Activated naive CD8-positive, alpha-beta T cell treated with anti-CD3 and anti-CD28 coated beads, Interleukin-2, amount 10 ng/mL, durations not matched to agents 7 days and 5 days (primary cell): ENCODE data around the gene TSTD2. TPM values are rescaled to one million over a fixed set of nuclear protein-coding genes. Genes with fewer than 3 reads are reported as not detected.
A peak's percentile ranks its signal among the peaks of the same experiment; 100 is the strongest.

Experiments used
- ATAC-seq: fragments of 150-1000 bp; cut with Tn5 transposase; one replicate; pipeline ENCODE4 v1.10.0; 2021; ENCODE audit warnings: low read depth, moderate library complexity
- POLR2A ChIA-PET: fragments of 350-600 bp; sonication (Branson Sonifier 250); formaldehyde crosslinking; loops from one replicate; lab custom pipeline; 2021; ENCODE audit warnings: antibody characterized with exemption; lab: Charles Lee
- DNase-seq: peaks from one replicate; pipeline ENCODE4 v3.0.0; 2021
- H3K27ac Mint-ChIP-seq: one replicate; pipeline ENCODE4 v1.8.0; 2022; ENCODE audit warnings: mild to moderate bottlenecking, mixed read lengths
- H3K27me3 Mint-ChIP-seq: one replicate; pipeline ENCODE4 v1.8.0; 2022; ENCODE audit warnings: mild to moderate bottlenecking, moderate library complexity, mixed read lengths
- H3K36me3 Mint-ChIP-seq: one replicate; pipeline ENCODE4 v1.8.0; 2021; ENCODE audit warnings: mild to moderate bottlenecking, mixed read lengths
- H3K4me1 Mint-ChIP-seq: one replicate; pipeline ENCODE4 v1.8.0; 2021; ENCODE audit warnings: mixed read lengths
- H3K4me3 Mint-ChIP-seq: one replicate; pipeline ENCODE4 v1.8.0; 2022; ENCODE audit warnings: mild to moderate bottlenecking, moderate library complexity, mixed read lengths
- H3K9me3 Mint-ChIP-seq: one replicate; pipeline ENCODE4 v1.8.0; 2021; ENCODE audit warnings: mixed read lengths
- total RNA-seq, 2 experiments: library from RNA; stranded (reverse); gene quantifications; one replicate each; pipeline ENCODE4 v1.2.3, GENCODE V29; 2021

The TSTD2 gene
- total RNA-seq: 10 to 100 TPM; 17.0 to 19.6 TPM

DNA sequence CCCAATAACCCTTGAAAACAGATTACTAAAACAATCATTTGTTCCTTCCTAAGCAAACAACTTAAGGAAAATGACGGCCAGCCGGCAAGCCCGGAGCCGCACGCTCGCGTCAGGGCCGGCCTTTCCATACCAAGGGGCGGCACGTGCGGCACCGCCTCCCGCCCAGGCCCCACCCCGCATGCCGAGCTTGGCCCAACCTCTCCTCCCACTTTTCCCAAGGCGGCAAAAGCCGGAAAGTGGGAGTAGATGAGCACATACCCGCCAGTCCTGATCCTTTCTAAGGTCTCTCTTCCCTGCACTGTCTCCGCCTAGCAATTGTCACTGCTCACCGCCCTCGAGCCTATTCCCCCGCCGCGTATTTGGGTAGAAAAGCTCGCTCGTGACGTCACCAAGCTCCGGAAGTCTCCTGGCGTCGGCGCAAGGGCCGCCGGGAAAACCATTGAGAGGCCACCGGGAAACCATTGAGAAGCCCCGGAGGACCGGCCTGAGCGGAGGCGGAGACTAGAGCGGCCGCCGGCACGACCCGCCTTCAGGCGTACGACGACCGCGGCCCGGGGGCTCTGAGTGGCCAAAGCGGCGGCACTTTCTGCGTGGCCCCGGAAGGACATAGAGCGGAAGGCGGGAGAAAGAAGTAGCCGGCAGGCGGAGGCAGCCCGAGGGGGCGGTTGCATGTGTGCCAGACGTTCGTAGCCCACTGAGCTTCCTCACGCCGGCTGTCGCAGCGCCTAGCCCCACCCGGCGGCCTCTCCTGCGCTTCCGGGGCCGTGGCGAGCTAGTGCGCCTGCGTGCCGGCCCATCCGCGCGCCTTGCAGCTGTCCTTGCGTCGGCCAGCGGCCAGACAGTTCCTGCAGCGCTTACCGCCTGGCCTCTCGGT is at the start of gene TSTD2, which contains the start of gene NCBP1:
Gene TSTD2, minus strand, starts transcription at position 384 of the 874 bp plus-strand sequence. CDS start 5,806 bp downstream, outside the sequence.
Gene NCBP1, plus strand, starts transcription at position 837 of the 874 bp plus-strand sequence. CDS start 61 bp downstream, outside the sequence.
- Mint-ChIP-seq H3K9me3 (no peaks in the 10 kb centered on the region), H3K36me3 (peaks cover 7% of the 10 kb centered on the region), H3K27me3 (no peaks in the 10 kb centered on the region), H3K4me1 (peaks cover 44% of the 10 kb centered on the region), H3K4me3 (peak within 1 kb of the TSS; percentile 99), H3K27ac (peak within 1 kb of the TSS; percentile 100)
- peak; percentile 94 for DNase-seq
- ATAC-seq: peak; percentile 92
- POLR2A ChIA-PET: interaction anchor here (0.6 to 2.8 kb wide), 22 partner anchors 9 to 1214 kb away, joined by 3 to 27 read pairs (median 3); partner anchors contain the start of genes ANP32B, NANS, TBC1D2 and TDRD7

DNA sequence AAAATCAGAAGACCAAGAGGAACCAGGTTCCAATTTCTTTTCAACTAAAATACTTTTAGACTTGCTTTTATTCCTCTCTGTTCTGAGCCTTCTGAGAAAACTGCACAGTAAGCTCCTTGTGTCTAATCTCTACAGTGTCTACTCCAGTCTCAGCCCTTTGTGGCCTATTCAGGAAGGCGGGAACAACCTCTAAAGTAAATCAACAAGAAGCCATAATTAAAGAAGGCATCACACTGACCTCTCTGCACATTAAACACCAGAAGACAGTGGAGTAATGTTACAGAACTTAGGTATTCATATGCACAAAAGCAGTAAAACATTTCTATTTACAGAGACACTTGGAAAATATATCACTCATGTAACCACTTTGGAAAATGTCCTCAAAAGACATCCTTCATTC is 49.1 kb upstream of the TSTD2 start:
- DNase-seq: no peak
- ATAC-seq: no peak
- Mint-ChIP-seq H3K27ac (no peak overlapping the region), H3K4me1 (peaks cover 5% of the 10 kb centered on the region), H3K36me3 (peaks cover 26% of the 10 kb centered on the region), H3K9me3 (no peaks in the 10 kb centered on the region), H3K27me3 (no peaks in the 10 kb centered on the region), H3K4me3 (no peak overlapping the region)
- POLR2A ChIA-PET: no interaction called here

DNA sequence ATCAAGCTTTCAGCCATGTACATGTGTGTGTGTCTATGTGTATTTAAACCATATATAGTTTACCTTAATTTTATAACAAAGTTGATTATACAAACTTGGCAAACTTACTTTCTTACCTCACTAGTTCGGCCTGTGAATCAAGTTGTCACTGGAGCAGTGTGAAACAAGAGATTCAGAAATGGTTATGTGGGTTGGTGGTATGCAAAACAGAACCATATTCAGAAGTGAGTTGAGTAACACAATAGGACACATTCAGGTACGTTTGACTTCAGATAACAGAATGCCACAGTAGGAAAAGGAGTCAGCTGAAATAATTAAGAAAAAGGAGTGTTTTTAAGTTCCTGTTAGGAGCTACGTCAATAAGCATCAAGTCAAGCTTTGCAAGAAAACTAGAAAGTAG is 42.5 kb upstream of the TSTD2 start:
- Mint-ChIP-seq H3K36me3 (peaks cover 31% of the 10 kb centered on the region), H3K27me3 (no peaks in the 10 kb centered on the region), H3K4me1 (peaks cover 4% of the 10 kb centered on the region), H3K27ac (no peak overlapping the region), H3K9me3 (no peaks in the 10 kb centered on the region), H3K4me3 (no peak overlapping the region)
- POLR2A ChIA-PET: no interaction called here
- ATAC-seq: no peak
- DNase-seq: no peak

DNA sequence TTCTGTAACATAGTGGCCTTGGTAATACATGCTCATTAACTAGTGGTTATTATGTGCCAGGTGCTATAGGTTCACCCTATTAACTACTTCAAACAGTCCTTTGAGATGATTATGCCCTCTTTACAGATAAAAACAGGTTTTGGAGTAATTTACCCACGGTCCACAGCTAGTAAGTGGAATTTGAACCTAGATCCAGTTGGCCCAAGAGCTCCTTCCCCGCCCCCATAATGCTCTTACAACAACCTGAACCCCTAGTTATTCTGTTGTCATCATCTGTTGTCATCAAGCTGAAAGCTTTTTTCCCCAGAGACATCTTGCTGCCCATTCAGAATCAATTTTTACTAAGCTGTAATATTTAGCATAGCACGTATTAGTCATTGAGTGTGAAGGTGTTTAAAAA is 40.8 kb upstream of the TSTD2 start:
- Mint-ChIP-seq H3K4me1 (peaks cover 3% of the 10 kb centered on the region), H3K27ac (no peak overlapping the region), H3K27me3 (no peaks in the 10 kb centered on the region), H3K36me3 (peaks cover 26% of the 10 kb centered on the region), H3K9me3 (no peaks in the 10 kb centered on the region), H3K4me3 (no peak overlapping the region)
- ATAC-seq (no peak), DNase-seq (no peak)
- POLR2A ChIA-PET: no interaction called here

DNA sequence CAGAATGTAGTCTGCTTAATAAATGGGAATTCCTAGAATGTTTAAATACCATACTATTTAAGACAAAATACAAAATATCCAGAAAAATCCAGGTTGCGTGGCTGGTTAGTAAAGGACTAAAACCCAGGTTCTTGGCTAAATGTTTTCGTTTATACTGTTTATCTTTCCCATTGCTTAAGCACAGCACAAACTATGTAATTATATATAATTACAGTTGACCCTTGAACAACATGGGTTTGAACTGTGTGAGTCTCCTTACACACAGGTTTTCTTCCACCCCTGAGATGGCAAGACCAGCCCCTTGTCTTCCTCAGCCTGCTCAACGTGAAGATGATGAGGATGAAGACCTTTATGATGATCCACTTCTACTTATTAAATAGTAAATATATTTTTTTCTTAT is 39.2 kb upstream of the TSTD2 start:
- H3K27me3 Mint-ChIP-seq: no peaks in the 10 kb centered on the region
- no peak overlapping the region for H3K4me3 Mint-ChIP-seq
- POLR2A ChIA-PET: no interaction called here
- DNase-seq (no peak), ATAC-seq (no peak)
- H3K27ac Mint-ChIP-seq: no peak overlapping the region
- H3K9me3 Mint-ChIP-seq: no peaks in the 10 kb centered on the region
- peaks cover 23% of the 10 kb centered on the region for H3K36me3 Mint-ChIP-seq
- peaks cover 1% of the 10 kb centered on the region for H3K4me1 Mint-ChIP-seq

DNA sequence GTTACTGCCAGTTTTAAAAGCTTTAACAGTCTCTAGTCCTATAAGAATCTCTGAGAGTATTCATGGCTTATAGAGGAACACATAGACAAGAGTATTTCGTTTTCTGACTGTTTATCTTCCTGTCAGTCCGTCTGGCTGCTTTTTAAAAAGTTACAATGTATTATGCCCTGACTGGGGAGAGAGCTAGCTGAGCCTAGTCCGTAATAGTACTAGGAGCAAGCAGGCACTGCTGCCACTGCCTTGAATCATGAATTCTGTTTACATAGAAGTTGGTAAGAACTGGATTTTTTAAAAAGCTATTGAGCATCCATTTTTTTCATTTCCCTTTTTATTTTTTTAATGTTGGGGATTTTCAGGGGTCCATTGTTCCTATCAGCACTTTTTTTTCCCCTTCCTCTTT is 37.4 kb upstream of the TSTD2 start:
- Mint-ChIP-seq H3K27me3 (no peaks in the 10 kb centered on the region), H3K36me3 (peaks cover 28% of the 10 kb centered on the region), H3K4me3 (no peak overlapping the region), H3K9me3 (no peaks in the 10 kb centered on the region), H3K27ac (no peak overlapping the region), H3K4me1 (peaks cover 10% of the 10 kb centered on the region)
- DNase-seq (no peak), ATAC-seq (no peak)
- POLR2A ChIA-PET: interaction anchor here (0.6 to 1.5 kb wide), 2 partner anchors 25 to 398 kb away, joined by 3 read pairs; no protein-coding TSS in a partner anchor

DNA sequence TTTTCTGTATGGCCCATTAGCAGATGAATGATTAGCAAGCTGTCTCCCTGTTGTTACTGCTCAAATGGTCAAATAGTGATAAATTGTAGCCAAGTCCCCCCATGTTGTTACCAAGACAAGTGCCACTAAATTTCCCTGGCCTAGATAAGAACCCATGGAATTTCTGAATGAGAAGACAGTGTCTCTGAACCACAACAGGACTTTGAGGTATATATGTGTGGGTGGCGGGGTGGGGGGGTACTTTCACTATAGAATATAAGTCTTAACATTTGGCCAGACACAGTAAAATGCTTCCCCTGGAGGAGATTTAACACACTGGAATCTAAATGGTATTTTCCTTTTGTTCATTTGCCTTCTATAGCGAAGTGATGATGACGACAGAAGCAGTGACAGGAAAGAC is 35.3 kb upstream of the TSTD2 start:
- H3K27ac Mint-ChIP-seq: no peak overlapping the region
- DNase-seq: no peak
- no peaks in the 10 kb centered on the region for H3K9me3 Mint-ChIP-seq
- H3K27me3 Mint-ChIP-seq: no peaks in the 10 kb centered on the region
- no peak overlapping the region for H3K4me3 Mint-ChIP-seq
- ATAC-seq: no peak
- peaks cover 33% of the 10 kb centered on the region for H3K36me3 Mint-ChIP-seq
- POLR2A ChIA-PET: no interaction called here
- peaks cover 9% of the 10 kb centered on the region for H3K4me1 Mint-ChIP-seq

DNA sequence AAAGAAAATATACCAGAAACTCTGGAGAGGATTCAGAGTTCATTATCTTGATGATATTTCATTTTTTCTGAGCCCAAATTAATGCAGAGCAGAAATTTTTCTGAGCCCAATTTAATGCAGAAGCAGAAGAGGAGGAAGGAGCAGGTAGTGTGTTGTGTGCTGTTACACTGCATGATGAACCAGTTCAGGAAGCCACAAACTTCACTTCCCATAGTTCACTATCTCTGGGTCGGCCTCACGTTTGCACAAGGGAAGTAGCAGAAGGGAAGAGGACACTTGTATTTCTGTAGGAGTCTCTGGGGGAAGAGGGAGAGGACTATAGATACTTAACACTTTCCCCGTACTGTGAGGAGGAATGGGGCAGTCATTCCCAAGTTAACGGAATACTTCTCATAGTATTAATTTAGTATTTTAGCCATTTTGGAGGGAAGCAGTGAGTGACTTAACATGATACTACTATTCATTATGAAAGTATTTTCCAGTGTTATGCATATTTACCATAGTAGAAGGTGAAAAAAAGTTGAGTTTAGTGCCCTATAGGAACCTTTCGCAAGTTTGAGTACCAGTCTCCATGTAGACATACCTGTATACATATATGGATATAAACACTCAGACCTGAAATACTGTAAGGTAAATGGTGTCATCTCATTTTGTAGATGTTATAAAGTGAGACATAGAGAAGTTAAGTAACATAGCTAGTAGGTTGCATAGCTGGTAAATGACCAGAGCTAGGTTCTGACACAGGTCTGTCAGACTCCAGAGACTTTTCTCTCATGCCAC is 33.9 kb upstream of the TSTD2 start:
- peak; percentile 58 for ATAC-seq
- H3K36me3 Mint-ChIP-seq: peaks cover 38% of the 10 kb centered on the region
- POLR2A ChIA-PET: no interaction called here
- peaks cover 9% of the 10 kb centered on the region for H3K4me1 Mint-ChIP-seq
- H3K9me3 Mint-ChIP-seq: no peaks in the 10 kb centered on the region
- peak overlapping the region; percentile 57 for H3K27ac Mint-ChIP-seq
- H3K4me3 Mint-ChIP-seq: peak overlapping the region; percentile 23
- H3K27me3 Mint-ChIP-seq: no peaks in the 10 kb centered on the region
- no peak for DNase-seq

DNA sequence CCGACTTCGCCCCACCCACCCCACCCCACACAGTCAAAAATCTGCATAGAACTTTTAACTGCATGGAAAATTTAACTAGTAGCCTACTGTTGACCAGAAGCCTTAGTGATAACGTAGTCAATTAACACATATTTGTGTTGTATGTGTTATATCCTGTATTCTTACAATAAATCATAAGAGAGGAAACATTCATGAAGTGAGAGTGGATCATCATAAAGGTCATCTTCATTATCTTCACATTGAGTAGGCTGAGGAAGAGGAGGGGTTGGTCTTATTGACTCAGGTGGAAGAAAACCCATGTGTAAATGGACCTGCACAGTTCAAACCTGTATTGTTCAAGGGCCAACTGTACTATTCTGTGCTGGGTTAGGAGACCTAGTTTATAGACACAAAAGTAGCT is 32.6 kb upstream of the TSTD2 start:
- Mint-ChIP-seq H3K4me3 (no peak overlapping the region), H3K4me1 (peaks cover 9% of the 10 kb centered on the region), H3K36me3 (peaks cover 36% of the 10 kb centered on the region), H3K27me3 (no peaks in the 10 kb centered on the region), H3K27ac (no peak overlapping the region), H3K9me3 (no peaks in the 10 kb centered on the region)
- DNase-seq (no peak), ATAC-seq (no peak)
- POLR2A ChIA-PET: no interaction called here

DNA sequence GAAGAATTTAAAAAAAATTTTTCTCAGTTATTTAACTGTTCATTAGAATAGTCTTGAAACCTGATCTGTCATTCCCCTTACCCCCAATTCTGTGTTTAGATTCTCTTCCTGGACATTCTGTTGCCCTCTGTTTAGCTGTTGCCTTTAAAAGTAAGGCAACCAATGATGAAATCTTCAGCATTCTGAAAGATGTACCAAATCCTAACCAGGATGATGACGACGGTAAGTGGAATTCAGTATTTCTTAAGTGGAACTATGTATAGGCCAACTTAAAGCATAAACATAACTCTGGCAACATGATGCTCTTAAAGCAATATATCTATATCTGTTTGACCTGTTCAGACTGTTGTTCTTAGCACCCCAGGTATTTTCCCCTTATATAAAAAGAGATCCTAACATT is 27.7 kb upstream of the TSTD2 start:
- ATAC-seq: no peak
- H3K4me3 Mint-ChIP-seq: no peak overlapping the region
- H3K27ac Mint-ChIP-seq: no peak overlapping the region
- H3K4me1 Mint-ChIP-seq: peaks cover 3% of the 10 kb centered on the region
- POLR2A ChIA-PET: no interaction called here
- no peak for DNase-seq
- H3K36me3 Mint-ChIP-seq: peaks cover 55% of the 10 kb centered on the region
- H3K27me3 Mint-ChIP-seq: no peaks in the 10 kb centered on the region
- H3K9me3 Mint-ChIP-seq: no peaks in the 10 kb centered on the region

DNA sequence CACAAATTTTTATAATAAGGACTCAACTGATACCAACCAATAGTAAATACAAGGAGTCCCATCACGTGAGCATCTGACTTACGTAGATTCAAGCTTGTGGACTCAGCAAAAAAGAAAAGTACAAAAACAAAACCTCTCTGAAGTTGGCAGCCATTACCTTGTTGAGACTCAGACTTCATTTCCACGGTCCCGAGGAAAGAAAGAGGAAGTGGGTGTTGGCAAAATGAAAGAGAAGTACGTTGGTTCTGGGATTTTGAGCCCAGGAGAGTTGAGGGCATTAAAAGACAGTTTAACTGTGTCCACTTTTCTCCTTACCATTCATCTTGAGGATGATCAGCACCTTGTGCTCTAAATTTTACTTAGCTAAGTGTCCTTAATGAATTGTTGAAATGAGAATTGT is 27.2 kb upstream of the TSTD2 start:
- Mint-ChIP-seq H3K27ac (no peak overlapping the region), H3K4me1 (peaks cover 3% of the 10 kb centered on the region), H3K4me3 (no peak overlapping the region), H3K27me3 (no peaks in the 10 kb centered on the region), H3K9me3 (no peaks in the 10 kb centered on the region), H3K36me3 (peaks cover 59% of the 10 kb centered on the region)
- DNase-seq (no peak), ATAC-seq (no peak)
- POLR2A ChIA-PET: no interaction called here

DNA sequence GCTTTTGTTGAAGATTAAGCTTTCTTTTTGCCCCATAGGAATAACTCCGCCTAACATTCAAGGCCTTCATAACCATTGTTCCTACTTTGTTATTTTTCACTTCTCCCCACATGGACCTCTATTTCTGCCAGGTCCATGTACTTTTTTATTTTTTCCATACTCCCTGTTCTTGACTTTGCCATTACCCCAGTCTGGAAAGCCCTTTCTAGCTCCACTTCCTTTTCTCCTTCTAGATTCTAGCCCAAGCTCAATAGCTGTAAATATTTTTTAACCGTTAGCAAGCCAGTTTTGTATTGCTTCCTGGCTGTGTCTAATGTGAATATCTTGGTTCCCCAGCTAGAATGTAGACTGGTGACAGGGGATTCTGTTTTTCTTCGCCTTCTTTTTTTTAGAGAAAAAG is 26.6 kb upstream of the TSTD2 start:
- Mint-ChIP-seq H3K27me3 (no peaks in the 10 kb centered on the region), H3K9me3 (no peaks in the 10 kb centered on the region), H3K27ac (no peak overlapping the region), H3K4me1 (peaks cover 3% of the 10 kb centered on the region), H3K4me3 (no peak overlapping the region), H3K36me3 (peaks cover 55% of the 10 kb centered on the region)
- no peak for DNase-seq
- POLR2A ChIA-PET: interaction anchor here (0.7 kb wide), 1 partner anchor 37 kb away, joined by 5 read pairs; the partner anchor contains the start of gene XPA
- no peak for ATAC-seq

DNA sequence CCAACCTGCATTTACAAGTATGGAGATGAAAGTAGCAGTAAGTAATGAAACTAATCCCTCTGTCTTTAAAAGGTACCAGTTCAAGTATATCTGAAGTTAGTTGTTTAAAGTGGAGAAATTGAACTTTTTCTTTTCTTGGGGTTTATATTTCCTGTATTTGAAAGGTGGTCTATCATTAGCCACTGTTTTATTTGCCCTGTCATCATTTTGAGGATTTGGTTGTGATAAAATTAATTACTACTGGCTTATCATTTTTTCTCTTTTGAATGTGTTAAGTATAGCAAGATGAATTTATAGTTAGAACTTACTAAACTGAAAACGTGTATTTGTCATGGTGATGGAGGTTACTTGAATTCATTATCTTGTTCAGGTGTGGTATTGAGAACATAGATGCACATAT is 25.5 kb upstream of the TSTD2 start:
- peaks cover 53% of the 10 kb centered on the region for H3K36me3 Mint-ChIP-seq
- H3K27ac Mint-ChIP-seq: no peak overlapping the region
- H3K9me3 Mint-ChIP-seq: no peaks in the 10 kb centered on the region
- H3K4me1 Mint-ChIP-seq: peaks cover 3% of the 10 kb centered on the region
- H3K4me3 Mint-ChIP-seq: no peak overlapping the region
- DNase-seq (no peak), ATAC-seq (no peak)
- no peaks in the 10 kb centered on the region for H3K27me3 Mint-ChIP-seq
- POLR2A ChIA-PET: no interaction called here
